Activated B cell treated with CpG ODN at 0.5 μM for 24 hours (primary cell): Measurements from ENCODE around the gene MRGPRG. TPM values are rescaled to one million over a fixed set of nuclear protein-coding genes. Genes with fewer than 3 reads are reported as not detected.

Experiments used
- ATAC-seq: fragments of 200-7000 bp; cut with Tn5 transposase; one replicate; pipeline ENCODE4 v1.10.0; 2021; ENCODE audit warnings: low read depth, mild to moderate bottlenecking, moderate library complexity
- CTCF ChIA-PET: fragments of 350-600 bp; sonication (Branson Sonifier 250); formaldehyde crosslinking; loops from one replicate; lab custom pipeline; 2021; ENCODE audit warnings: antibody characterized with exemption; lab: Charles Lee
- POLR2A ChIA-PET: fragments of 350-600 bp; sonication (Branson Sonifier 250); formaldehyde crosslinking; loops from one replicate; lab custom pipeline; 2021; ENCODE audit warnings: antibody characterized with exemption; lab: Charles Lee
- DNase-seq: peaks from one replicate; pipeline ENCODE4 v3.0.0; 2022
- H3K27ac Mint-ChIP-seq: one replicate; pipeline ENCODE4 v1.8.0; 2020; ENCODE audit warnings: mixed read lengths
- H3K27me3 Mint-ChIP-seq: one replicate; pipeline ENCODE4 v1.8.0; 2021; ENCODE audit warnings: mixed read lengths
- H3K36me3 Mint-ChIP-seq: one replicate; pipeline ENCODE4 v1.8.0; 2021; ENCODE audit warnings: low read depth, mixed read lengths
- H3K4me1 Mint-ChIP-seq: one replicate; pipeline ENCODE4 v1.8.0; 2021; ENCODE audit warnings: mixed read lengths
- H3K4me3 Mint-ChIP-seq: one replicate; pipeline ENCODE4 v1.8.0; 2020; ENCODE audit warnings: mild to moderate bottlenecking, mixed read lengths
- H3K9me3 Mint-ChIP-seq: one replicate; pipeline ENCODE4 v1.8.0; 2020; ENCODE audit warnings: mixed read lengths
- intact Hi-C: fragments of 100-400 bp; cut with micrococcal nuclease; formaldehyde crosslinking; loops from one replicate; pipeline ENCODE4 v1.15.1; 2024
- total RNA-seq: library from RNA; stranded (reverse); gene quantifications from 2 replicates; pipeline ENCODE4 v1.2.3, GENCODE V29; 2022
- TF ChIP-seq, protein P1 (sequence below): fragments of 200-600 bp; IDR thresholded peaks from one replicate; pipeline ENCODE4 v1.8.0; 2022; ENCODE audit warnings: antibody characterized with exemption, mild to moderate bottlenecking

MRGPRG gene
- total RNA-seq, 1 donor from 2014 or later, result not detected

DNA sequence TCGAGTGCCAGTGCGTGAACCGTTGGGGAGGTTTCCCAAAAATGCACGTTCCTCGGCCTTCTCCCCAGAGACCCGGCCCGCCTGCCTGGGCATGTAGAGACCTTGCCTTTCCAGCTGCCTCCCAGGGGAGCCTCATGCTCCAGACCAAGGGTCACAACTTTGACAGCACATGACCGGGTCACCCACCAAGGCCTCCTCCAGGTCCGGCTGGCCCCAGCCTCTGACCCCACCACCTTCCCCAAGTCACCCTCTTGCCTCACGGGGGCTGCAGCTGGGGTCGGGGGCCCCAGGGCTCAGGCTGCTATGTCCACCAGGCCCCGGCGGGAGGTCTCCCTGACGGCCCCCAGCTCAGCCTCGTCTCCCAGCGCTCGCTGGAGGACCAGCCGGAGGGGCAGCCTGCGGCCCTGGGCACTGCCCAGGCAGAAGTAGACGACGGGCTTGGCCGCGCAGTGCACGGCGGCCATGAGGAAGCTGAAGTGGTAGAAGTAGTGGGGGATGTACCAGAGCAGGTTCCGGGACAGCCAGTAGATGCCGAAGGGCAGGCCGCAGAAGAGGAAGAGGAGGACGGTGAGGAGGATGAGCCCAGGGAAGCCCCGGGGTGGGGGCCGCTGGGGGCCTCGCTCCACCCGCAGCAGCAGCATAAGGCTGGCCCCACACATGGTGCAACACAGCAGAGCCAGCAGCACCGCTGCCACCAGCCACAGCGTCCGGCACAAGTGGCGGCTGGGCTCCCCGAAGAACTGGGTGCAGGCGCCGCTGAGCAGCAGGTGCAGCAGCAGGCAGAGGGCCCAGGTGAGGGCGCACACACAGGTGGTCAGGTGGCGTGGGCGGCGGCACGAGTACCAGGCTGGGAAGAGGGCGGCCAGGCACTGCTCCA is 9.2 kb upstream of the MRGPRG start:
- Mint-ChIP-seq H3K4me1 (no peaks in the 10 kb centered on the region), H3K27ac (no peak overlapping the region), H3K9me3 (no peaks in the 10 kb centered on the region), H3K36me3 (no peaks in the 10 kb centered on the region), H3K4me3 (no peak overlapping the region), H3K27me3 (peaks cover 13% of the 10 kb centered on the region)
- no peak for DNase-seq
- intact Hi-C loops, result no loop called here
- ATAC-seq, result no peak
- TF ChIP-seq, protein P1, sequence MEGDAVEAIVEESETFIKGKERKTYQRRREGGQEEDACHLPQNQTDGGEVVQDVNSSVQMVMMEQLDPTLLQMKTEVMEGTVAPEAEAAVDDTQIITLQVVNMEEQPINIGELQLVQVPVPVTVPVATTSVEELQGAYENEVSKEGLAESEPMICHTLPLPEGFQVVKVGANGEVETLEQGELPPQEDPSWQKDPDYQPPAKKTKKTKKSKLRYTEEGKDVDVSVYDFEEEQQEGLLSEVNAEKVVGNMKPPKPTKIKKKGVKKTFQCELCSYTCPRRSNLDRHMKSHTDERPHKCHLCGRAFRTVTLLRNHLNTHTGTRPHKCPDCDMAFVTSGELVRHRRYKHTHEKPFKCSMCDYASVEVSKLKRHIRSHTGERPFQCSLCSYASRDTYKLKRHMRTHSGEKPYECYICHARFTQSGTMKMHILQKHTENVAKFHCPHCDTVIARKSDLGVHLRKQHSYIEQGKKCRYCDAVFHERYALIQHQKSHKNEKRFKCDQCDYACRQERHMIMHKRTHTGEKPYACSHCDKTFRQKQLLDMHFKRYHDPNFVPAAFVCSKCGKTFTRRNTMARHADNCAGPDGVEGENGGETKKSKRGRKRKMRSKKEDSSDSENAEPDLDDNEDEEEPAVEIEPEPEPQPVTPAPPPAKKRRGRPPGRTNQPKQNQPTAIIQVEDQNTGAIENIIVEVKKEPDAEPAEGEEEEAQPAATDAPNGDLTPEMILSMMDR, result no peak
- ChIA-PET CTCF (no interaction called here), POLR2A (no interaction called here)

DNA sequence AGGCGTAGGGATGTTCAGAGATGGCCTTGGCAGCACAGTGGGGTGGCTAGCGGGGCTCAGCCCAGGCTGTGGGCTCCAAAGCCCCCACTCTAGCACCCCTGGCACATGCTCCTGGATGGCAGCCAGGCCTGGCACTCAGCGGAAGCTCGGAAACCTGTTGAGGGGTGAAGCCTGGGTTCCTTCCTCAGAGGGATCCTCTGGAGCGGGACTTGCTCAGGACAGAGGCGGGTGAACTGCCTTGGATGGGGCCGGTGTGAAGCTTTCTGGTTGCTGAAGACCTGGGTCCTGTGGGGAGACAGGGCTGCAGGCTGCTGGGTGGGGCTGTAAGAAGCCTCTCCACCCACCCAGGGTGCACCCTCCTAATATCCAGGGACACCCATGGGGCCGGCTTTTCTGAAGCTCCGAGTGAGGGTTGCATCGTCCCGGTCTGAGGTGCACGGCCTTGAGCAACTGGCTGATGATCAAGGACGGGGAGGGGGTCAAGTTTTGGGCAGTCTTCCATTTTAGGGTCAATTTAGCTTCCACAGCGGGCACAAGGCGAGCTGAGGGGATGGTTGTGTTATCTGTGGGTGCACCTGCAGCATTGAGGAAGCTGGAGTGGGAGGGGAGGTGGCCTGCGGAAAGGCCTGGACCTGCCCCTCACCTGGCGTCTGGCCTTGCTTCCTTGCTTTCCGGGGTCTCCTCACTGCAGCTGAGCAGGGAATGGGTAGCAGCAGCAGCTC is 8.4 kb upstream of the MRGPRG start:
- no peaks in the 10 kb centered on the region for H3K9me3 Mint-ChIP-seq
- intact Hi-C loops, result no loop called here
- DNase-seq (no peak), ATAC-seq (no peak)
- TF ChIP-seq, protein P1, result no peak
- H3K27me3 Mint-ChIP-seq, result peaks cover 13% of the 10 kb centered on the region
- H3K4me1 Mint-ChIP-seq, result no peaks in the 10 kb centered on the region
- POLR2A ChIA-PET, result no interaction called here
- CTCF ChIA-PET, result no interaction called here
- no peak overlapping the region for H3K4me3 Mint-ChIP-seq
- no peak overlapping the region for H3K27ac Mint-ChIP-seq
- H3K36me3 Mint-ChIP-seq, result no peaks in the 10 kb centered on the region

DNA sequence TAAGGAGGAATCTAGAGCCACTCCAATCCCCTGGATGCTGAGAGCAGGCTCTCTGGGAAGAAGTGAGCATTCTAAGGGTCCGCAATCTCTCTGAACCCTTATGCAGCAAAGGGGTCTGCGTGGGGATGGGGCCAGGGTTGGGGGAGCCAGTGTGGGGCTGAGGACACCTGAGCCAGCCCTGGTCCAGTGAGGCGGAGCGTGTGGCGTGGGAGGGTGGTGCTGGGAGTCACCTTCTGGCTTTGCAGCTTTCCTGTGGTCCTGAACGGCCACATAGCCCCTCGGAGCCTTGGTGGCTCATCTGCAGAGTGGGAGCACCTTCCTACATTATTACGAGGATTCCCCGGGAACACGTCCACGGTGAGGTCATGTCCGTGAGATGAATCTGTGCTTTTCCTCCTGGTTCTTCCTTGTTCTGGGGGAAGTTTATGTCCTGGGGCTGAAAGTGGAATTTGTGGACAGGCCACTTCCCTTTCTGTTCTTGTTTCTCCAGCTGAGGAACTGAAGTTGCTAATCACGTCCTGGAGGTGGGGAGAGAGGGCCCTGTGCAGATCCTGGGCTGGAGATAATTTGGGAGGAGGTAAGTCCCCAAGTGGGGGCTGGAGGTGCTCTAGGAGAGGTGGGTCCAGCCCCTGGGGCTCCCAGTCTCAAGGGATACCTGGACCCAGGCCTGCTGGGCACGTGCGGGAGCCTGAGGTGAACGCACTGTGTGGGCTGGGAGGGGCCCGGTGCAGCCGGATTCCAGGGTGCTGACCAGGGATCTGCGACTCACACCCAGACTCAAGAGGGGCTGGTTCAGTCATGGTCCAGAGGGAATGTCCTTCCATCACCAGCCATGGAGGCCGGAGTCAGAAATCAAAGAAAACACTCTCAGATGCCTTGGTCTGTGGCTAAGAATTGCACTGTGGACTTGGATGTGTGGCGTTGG is 7.5 kb upstream of the MRGPRG start:
- intact Hi-C loops, result no loop called here
- Mint-ChIP-seq H3K4me3 (no peak overlapping the region), H3K4me1 (no peaks in the 10 kb centered on the region), H3K9me3 (no peaks in the 10 kb centered on the region), H3K36me3 (no peaks in the 10 kb centered on the region), H3K27ac (no peak overlapping the region), H3K27me3 (peaks cover 12% of the 10 kb centered on the region)
- ChIA-PET POLR2A (no interaction called here), CTCF (no interaction called here)
- DNase-seq (no peak), ATAC-seq (no peak)
- TF ChIP-seq, protein P1, result no peak

GRCh38 chr11:3225159-3225758 is 6.6 kb upstream of the MRGPRG start:
- ATAC-seq, result no peak
- DNase-seq, result no peak
- H3K4me3 Mint-ChIP-seq, result no peak overlapping the region
- no peaks in the 10 kb centered on the region for H3K9me3 Mint-ChIP-seq
- intact Hi-C loops, result no loop called here
- TF ChIP-seq, protein P1, result no peak
- no peaks in the 10 kb centered on the region for H3K4me1 Mint-ChIP-seq
- POLR2A ChIA-PET, result no interaction called here
- CTCF ChIA-PET, result no interaction called here
- peaks cover 11% of the 10 kb centered on the region for H3K27me3 Mint-ChIP-seq
- H3K27ac Mint-ChIP-seq, result no peak overlapping the region
- H3K36me3 Mint-ChIP-seq, result no peaks in the 10 kb centered on the region
